Neural progenitor cell (in vitro differentiated cells): ENCODE measurements around the gene TGM5.

Source experiments
- EZH2phosphoT487 ChIP-seq: fragments of 200-600 bp; sonication (generic); IDR thresholded peaks from 2 replicates; pipeline ENCODE4 v1.6.1; 2017; ENCODE audit warnings: antibody characterized with exemption
- TF ChIP-seq, protein P1 (sequence below): fragments of 200-600 bp; sonication (generic); IDR thresholded peaks from 2 replicates; pipeline ENCODE4 v1.5.1; 2017; ENCODE audit warnings: antibody characterized with exemption, mild to moderate bottlenecking

DNA sequence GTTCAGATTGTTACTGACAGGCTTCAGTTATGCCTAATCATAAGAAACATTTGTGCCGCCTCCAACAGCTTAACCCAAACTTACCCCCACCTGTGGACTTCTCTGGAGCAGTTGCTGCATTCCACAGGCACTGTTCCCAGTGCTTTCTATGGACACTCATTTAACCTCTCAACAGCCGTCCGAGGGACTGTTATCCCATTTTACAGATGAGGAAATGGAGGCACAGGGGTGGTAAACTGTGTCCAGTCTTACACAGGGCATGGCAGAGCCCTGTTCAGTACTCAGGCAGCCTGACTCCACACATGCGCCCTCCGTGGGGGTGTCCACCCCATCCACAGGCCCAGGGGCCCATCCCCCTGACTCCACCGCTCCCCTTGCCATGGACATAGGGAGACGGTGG lies 14.3 kb upstream of the TGM5 start:
- TF ChIP-seq, protein P1, sequence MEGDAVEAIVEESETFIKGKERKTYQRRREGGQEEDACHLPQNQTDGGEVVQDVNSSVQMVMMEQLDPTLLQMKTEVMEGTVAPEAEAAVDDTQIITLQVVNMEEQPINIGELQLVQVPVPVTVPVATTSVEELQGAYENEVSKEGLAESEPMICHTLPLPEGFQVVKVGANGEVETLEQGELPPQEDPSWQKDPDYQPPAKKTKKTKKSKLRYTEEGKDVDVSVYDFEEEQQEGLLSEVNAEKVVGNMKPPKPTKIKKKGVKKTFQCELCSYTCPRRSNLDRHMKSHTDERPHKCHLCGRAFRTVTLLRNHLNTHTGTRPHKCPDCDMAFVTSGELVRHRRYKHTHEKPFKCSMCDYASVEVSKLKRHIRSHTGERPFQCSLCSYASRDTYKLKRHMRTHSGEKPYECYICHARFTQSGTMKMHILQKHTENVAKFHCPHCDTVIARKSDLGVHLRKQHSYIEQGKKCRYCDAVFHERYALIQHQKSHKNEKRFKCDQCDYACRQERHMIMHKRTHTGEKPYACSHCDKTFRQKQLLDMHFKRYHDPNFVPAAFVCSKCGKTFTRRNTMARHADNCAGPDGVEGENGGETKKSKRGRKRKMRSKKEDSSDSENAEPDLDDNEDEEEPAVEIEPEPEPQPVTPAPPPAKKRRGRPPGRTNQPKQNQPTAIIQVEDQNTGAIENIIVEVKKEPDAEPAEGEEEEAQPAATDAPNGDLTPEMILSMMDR, result no peak
- no peak for TF ChIP-seq EZH2phosphoT487
